ENCODE measurements around the gene PTPRF.

The PTPRF gene

GRCh38 chr1:43552059-43552742, 21.5 kb downstream of the PTPRF start:
- DNase-seq (ENCODE audit: low read depth, low spot score), result no peak

GRCh38 chr1:43552813-43553212, 22.1 kb downstream of the PTPRF start:
- DNase-seq (ENCODE audit: low read depth, low spot score), result no peak

GRCh38 chr1:43554444-43554992, 23.8 kb downstream of the PTPRF start:
- DNase-seq (ENCODE audit: low read depth, low spot score), result no peak

GRCh38 chr1:43556782-43557181, 26.1 kb downstream of the PTPRF start:
- no peak for DNase-seq (ENCODE audit: low read depth, low spot score)

GRCh38 chr1:43557744-43558245, 27.1 kb downstream of the PTPRF start:
- no peak for DNase-seq (ENCODE audit: low read depth, low spot score)

- DNase-seq (ENCODE audit: low read depth, low spot score), result no peak
Measured at GRCh38 chr1:43558346-43558841, 27.7 kb downstream of the PTPRF start.

- DNase-seq (ENCODE audit: low read depth, low spot score), result no peak
Measured at GRCh38 chr1:43559714-43560113, 29.0 kb downstream of the PTPRF start.

- DNase-seq (ENCODE audit: low read depth, low spot score), result no peak
Measured at GRCh38 chr1:43560286-43560685, 29.6 kb downstream of the PTPRF start.

- DNase-seq (ENCODE audit: low read depth, low spot score), result no peak
Measured at GRCh38 chr1:43563876-43564539, 33.3 kb downstream of the PTPRF start.

- no peak for DNase-seq (ENCODE audit: low read depth, low spot score)
Measured at GRCh38 chr1:43564551-43565348, 34.1 kb downstream of the PTPRF start.

- no peak for DNase-seq (ENCODE audit: low read depth, low spot score)
Measured at GRCh38 chr1:43565600-43566360, 35.1 kb downstream of the PTPRF start.

- no peak for DNase-seq (ENCODE audit: low read depth, low spot score)
Measured at GRCh38 chr1:43566382-43567044, 35.8 kb downstream of the PTPRF start.

- DNase-seq (ENCODE audit: low read depth, low spot score), result no peak
Measured at GRCh38 chr1:43569175-43569574, 38.5 kb downstream of the PTPRF start.

- no peak for DNase-seq (ENCODE audit: low read depth, low spot score)
Measured at GRCh38 chr1:43570277-43570676, 39.6 kb downstream of the PTPRF start.

- DNase-seq (ENCODE audit: low read depth, low spot score), result no peak
Measured at GRCh38 chr1:43570715-43571114, 40.0 kb downstream of the PTPRF start.

GRCh38 chr1:43572084-43572483, 41.4 kb downstream of the PTPRF start:
- DNase-seq (ENCODE audit: low read depth, low spot score), result no peak

GRCh38 chr1:43572538-43572937, 41.9 kb downstream of the PTPRF start:
- DNase-seq (ENCODE audit: low read depth, low spot score), result no peak

- no peak for DNase-seq (ENCODE audit: low read depth, low spot score)
Measured at GRCh38 chr1:43573066-43573800, 42.5 kb downstream of the PTPRF start.

- no peak for DNase-seq (ENCODE audit: low read depth, low spot score)
Measured at GRCh38 chr1:43576521-43576920, 45.8 kb downstream of the PTPRF start.
